CD4-positive, alpha-beta T cell treated with Interleukin-1 beta for 1 hour (primary cell): ENCODE results near the gene STXBP3.
A peak's percentile ranks its signal among the peaks of the same experiment; 100 is the strongest.

Source experiments
- DNase-seq, 2 donors: peaks; one replicate each; pipeline ENCODE4 v3.0.0-alpha.2; 2020 to 2022

The STXBP3 gene

GRCh38 chr1:108811611-108812010 is 65.1 kb downstream of the STXBP3 start:
- DNase-seq, result no peak

GRCh38 chr1:108813326-108813725 is 66.9 kb downstream of the STXBP3 start:
- DNase-seq, result no peak

GRCh38 chr1:108814343-108815125 is 68.1 kb downstream of the STXBP3 start:
- no peak for DNase-seq

GRCh38 chr1:108815566-108815965 is 69.1 kb downstream of the STXBP3 start:
- no peak for DNase-seq

GRCh38 chr1:108816049-108816893 is 69.8 kb downstream of the STXBP3 start:
- DNase-seq, result no peak

GRCh38 chr1:108817016-108817415 is 70.5 kb downstream of the STXBP3 start:
- DNase-seq, result no peak

- no peak for DNase-seq
Observed at GRCh38 chr1:108817811-108818210, 71.3 kb downstream of the STXBP3 start.

GRCh38 chr1:108819878-108820277 is 73.4 kb downstream of the STXBP3 start:
- no peak for DNase-seq

- no peak for DNase-seq
Observed at GRCh38 chr1:108823632-108824031, 77.2 kb downstream of the STXBP3 start.

GRCh38 chr1:108824051-108824450 is 77.6 kb downstream of the STXBP3 start:
- DNase-seq, result no peak

GRCh38 chr1:108826081-108826635 is 79.7 kb downstream of the STXBP3 start:
- DNase-seq, result no peak

GRCh38 chr1:108828074-108828961 is 81.8 kb downstream of the STXBP3 start:
- DNase-seq, result peak; percentile 68 to 69

GRCh38 chr1:108829498-108829916 is 83.0 kb downstream of the STXBP3 start:
- no peak for DNase-seq

- DNase-seq, result no peak
Observed at GRCh38 chr1:108830119-108831008, 83.9 kb downstream of the STXBP3 start.

- DNase-seq, result no peak
Observed at GRCh38 chr1:108831225-108831624, 84.8 kb downstream of the STXBP3 start.

GRCh38 chr1:108832929-108833328 is 86.5 kb downstream of the STXBP3 start:
- DNase-seq, result no peak

GRCh38 chr1:108841703-108842102 is 95.2 kb downstream of the STXBP3 start:
- no peak for DNase-seq

- no peak for DNase-seq
Observed at GRCh38 chr1:108842525-108843181, 96.2 kb downstream of the STXBP3 start.

- DNase-seq, result no peak
Observed at GRCh38 chr1:108843390-108844137, 97.1 kb downstream of the STXBP3 start.

GRCh38 chr1:108845446-108845845 is 99.0 kb downstream of the STXBP3 start:
- no peak for DNase-seq
